ENCODE results near the gene CDC42EP4. TPM values are rescaled to one million over a fixed set of nuclear protein-coding genes. Genes with fewer than 3 reads are reported as not detected.

The CDC42EP4 gene
- total and polyA plus RNA-seq, 9 of the 15 experiments (the other 6 are each of a cell fraction or from before 2014, with no cell fraction given), result 0.65 to 20.8 (median 12.3) TPM

GRCh38 chr17:73261952-73262675, 49.7 kb downstream of the CDC42EP4 start (continued):
- TF ChIP-seq AFF1 (IDR thresholded peaks at IDR 0.05; ENCODE audit: low read depth in 1 of 2, partially characterized antibody in 2 of 2) (no peak), ZNF830 (CRISPR knock-in tag; IDR thresholded peaks at IDR 0.05) (no peak), CREB5 (CRISPR knock-in tag; IDR thresholded peaks at IDR 0.05) (no peak), ZFP1 (CRISPR knock-in tag; IDR thresholded peaks at IDR 0.05) (no peak), GABPB2 (CRISPR knock-in tag; conservative IDR thresholded peaks at IDR 0.05) (no peak), REST (IDR thresholded peaks at IDR 0.05; ENCODE audit: borderline replicate concordance) (no peak), REST (CRISPR knock-in tag; IDR thresholded peaks at IDR 0.05; ENCODE audit: low read depth) (no peak), ZNF77 (CRISPR knock-in tag; IDR thresholded peaks at IDR 0.05) (no peak), ZKSCAN3 (CRISPR knock-in tag; IDR thresholded peaks at IDR 0.05) (no peak), MXI1 (IDR thresholded peaks at IDR 0.05; ENCODE audit: low read depth, low read length) (no peak)
